GM12801 (cell line): ENCODE data around the gene UBE2D1.

Experiments used
- TF ChIP-seq, protein P1 (sequence below): IDR thresholded peaks from one replicate; pipeline ENCODE4 v1.5.1; 2011; ENCODE audit warnings: control low read depth; ENCODE audit not compliant: insufficient read length; ENCODE audit errors: extremely low read depth

The UBE2D1 gene

DNA sequence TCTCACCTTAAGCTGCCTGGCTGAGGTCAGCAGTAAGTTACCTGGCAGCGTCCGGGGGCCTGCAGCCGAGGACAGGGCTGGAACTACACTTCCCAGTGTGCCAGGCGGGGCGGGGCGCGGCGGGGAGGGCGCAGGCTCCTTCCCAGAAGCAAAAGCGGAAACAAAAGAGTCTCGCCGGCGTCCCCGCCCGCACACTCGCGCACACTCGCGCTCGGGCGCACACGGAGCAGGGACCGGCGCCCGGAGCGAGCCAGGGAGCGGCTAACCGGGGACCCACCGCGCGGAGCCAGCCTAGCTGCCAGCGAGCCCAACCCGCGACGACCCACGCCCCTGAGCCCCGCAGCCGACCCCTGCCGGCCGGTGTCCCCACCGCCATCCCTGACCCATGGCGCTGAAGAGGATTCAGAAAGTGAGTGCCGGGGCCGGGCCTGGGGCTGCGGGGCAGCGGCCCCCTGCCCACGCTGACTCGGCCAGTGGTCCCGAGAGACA, at the start of gene UBE2D1:
TSS of gene UBE2D1 (plus strand) at position 190 of the 489 bp plus-strand sequence. CDS start at position 386, 196 bp downstream.
- TF ChIP-seq, protein P1, sequence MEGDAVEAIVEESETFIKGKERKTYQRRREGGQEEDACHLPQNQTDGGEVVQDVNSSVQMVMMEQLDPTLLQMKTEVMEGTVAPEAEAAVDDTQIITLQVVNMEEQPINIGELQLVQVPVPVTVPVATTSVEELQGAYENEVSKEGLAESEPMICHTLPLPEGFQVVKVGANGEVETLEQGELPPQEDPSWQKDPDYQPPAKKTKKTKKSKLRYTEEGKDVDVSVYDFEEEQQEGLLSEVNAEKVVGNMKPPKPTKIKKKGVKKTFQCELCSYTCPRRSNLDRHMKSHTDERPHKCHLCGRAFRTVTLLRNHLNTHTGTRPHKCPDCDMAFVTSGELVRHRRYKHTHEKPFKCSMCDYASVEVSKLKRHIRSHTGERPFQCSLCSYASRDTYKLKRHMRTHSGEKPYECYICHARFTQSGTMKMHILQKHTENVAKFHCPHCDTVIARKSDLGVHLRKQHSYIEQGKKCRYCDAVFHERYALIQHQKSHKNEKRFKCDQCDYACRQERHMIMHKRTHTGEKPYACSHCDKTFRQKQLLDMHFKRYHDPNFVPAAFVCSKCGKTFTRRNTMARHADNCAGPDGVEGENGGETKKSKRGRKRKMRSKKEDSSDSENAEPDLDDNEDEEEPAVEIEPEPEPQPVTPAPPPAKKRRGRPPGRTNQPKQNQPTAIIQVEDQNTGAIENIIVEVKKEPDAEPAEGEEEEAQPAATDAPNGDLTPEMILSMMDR = no peak

DNA sequence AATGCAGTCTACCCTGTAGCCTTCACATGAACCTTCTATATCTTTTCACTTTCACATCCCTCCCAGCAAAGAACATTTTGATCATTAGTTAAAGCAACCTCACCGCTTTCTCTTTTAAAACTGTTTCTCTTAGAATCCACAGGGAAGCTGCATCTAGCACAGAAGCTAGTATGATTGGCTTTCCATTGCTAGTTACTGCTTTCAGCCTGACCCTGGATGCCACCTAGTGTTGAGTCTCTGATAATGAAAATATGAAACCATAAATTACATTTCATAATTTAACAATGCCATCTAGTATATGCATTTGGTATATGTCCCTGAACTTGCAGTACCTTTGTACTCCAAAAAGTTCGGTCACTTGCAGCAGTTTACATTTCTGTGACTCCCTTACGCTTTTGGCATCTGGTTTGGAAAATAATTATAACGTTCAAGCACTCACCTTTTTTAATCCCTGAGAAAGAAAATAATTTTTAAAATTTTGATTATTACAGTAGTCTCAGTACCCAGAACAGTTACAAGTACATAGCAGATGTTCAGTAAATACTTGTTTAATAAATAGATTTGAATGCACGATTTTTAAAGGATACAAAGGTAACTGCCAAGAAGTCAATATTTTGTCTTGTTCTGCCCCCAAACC, 43.1 kb upstream of the UBE2D1 start:
- TF ChIP-seq, protein P1 = no peak

DNA sequence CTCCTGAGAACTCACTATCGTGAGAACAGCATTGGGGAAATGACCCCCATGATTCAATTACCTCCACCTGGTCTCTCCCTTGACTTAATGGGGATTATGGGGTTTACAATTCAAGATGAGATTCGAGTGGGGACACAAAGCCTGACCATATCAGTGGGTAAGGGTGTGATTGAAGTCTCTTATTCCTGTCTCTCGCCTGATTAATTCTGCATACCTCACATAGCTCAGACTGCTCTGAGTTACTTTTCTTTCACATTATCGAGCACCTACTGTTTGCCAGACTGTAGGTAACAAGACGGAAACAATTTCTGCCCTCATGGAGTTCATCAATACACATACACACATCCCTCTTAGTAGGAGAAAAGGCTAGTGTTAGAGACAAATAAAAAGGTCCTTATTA, 40.8 kb upstream of the UBE2D1 start:
- TF ChIP-seq, protein P1 = no peak

DNA sequence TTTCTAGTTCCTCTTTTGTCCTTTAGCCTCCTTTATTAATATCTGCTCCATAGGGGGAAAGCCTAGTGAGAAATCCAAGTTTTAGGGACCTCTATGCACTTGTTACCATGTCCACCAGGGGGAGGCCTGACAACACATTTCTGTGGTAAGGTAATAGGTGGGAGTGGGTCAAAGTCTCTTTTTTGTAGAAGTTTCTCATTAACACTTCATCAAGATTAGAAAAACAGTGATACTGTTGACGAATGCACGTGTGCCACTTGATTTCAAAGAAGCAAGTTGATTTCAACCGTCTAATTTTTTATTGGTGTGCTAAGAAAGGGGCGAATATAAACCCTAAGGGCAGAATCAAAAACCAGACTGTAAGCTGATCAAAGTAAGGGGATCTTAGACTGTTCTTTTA, 35.2 kb upstream of the UBE2D1 start:
- TF ChIP-seq, protein P1 = no peak

DNA sequence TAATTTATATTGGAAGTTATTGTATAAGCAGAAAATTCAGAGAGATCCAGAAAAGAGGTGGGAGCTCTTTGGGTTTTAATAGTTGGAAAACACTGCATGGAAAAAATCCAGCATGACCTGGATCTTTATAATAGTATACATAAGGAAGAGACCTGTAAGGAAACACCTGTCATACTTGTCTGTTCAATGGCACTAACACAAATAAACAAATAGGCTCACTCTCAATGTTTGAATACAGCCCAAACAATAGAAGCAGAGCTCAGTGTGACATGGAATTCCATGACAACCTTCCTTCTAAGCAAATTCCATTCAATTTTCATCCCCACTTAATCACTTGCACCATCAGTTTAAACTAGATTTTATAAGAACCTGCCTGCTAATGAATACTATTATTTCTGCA, 34.1 kb upstream of the UBE2D1 start:
- TF ChIP-seq, protein P1 = no peak

DNA sequence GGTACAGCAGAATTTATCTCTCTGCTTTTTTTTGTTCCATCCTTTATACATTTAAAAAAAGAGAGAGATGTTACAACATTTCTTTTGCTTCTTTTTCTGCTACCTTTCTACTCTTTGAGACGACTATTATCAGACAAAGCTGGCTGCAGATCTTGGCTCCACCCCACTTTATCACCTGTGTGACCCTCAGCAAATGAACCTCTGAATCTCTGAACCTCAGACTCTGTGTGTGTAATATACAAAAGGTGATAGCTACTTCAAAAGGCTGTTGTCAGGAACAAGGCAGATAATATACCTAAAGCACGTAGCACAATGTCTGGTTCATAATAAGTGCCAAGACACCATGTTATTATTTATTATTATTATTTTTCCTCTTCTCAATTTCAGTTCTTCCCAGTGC, 32.6 kb upstream of the UBE2D1 start:
- TF ChIP-seq, protein P1 = no peak

DNA sequence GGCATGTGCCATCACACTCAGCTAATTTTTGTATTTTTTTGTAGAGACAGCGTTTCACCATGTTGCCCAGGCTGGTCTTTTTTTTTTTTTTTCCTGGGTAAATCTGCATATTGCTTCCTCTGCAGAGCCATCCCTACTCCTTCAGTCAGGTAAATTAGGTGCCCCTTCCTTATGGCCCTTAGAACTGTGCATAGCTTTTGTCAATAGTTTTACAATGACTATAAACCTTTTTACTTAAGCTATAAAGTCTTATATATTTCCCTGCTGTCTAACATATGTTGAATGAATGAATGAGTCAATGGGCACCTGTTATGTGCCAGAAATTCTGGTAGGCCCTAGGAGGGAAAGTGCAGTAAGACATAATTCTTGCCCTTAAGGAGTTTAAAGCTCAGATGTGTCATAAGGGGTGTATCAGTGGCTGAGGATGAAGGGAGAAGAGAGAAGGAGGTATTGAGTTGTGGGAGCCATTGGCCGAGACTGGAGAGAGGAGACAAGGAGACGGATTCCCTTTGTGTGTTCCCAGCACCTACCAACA, 30.6 kb upstream of the UBE2D1 start:
- TF ChIP-seq, protein P1 = no peak
